ENCODE measurements around the gene LRIG1. TPM values are rescaled to one million over a fixed set of nuclear protein-coding genes. Genes with fewer than 3 reads are reported as not detected.

The LRIG1 gene
- total RNA-seq, 1 donor from 2014 or later = 169 TPM

- H3K9me3 ChIP-seq (ENCODE audit: low read depth) = no peaks in the 10 kb centered on the region
- Mint-ChIP-seq H3K27me3 (ENCODE audit: insufficient read depth, low read depth) (no peaks in the 10 kb centered on the region), H3K4me3 (no peak overlapping the region), H3K4me1 (peaks cover 26% of the 10 kb centered on the region), H3K36me3 (peaks cover 28% of the 10 kb centered on the region), H3K9me3 (no peaks in the 10 kb centered on the region), H3K27ac (no peak overlapping the region)
- TF ChIP-seq EZH2 (IDR thresholded peaks at IDR 0.05) = no peak
- TF ChIP-seq EZH2phosphoT487 (IDR thresholded peaks at IDR 0.05) = no peak
- TF ChIP-seq, protein P1, sequence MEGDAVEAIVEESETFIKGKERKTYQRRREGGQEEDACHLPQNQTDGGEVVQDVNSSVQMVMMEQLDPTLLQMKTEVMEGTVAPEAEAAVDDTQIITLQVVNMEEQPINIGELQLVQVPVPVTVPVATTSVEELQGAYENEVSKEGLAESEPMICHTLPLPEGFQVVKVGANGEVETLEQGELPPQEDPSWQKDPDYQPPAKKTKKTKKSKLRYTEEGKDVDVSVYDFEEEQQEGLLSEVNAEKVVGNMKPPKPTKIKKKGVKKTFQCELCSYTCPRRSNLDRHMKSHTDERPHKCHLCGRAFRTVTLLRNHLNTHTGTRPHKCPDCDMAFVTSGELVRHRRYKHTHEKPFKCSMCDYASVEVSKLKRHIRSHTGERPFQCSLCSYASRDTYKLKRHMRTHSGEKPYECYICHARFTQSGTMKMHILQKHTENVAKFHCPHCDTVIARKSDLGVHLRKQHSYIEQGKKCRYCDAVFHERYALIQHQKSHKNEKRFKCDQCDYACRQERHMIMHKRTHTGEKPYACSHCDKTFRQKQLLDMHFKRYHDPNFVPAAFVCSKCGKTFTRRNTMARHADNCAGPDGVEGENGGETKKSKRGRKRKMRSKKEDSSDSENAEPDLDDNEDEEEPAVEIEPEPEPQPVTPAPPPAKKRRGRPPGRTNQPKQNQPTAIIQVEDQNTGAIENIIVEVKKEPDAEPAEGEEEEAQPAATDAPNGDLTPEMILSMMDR (IDR thresholded peaks at IDR 0.05) = no peak
- H3K27me3 ChIP-seq = no peaks in the 10 kb centered on the region
- peak overlapping the region; percentile 69 for H3K27ac ChIP-seq
- H3K4me2 ChIP-seq = no peak overlapping the region
- H3K36me3 ChIP-seq = peaks cover 5% of the 10 kb centered on the region
- no peak overlapping the region for H2AFZ ChIP-seq (replicated peaks)
- peaks cover 27% of the 10 kb centered on the region for H3F3A ChIP-seq (ENCODE audit: low read depth)
- H3K79me2 ChIP-seq (ENCODE audit: low read depth) = peaks cover 97% of the 10 kb centered on the region
- peaks cover 19% of the 10 kb centered on the region for H3K4me1 ChIP-seq
- peaks cover 98% of the 10 kb centered on the region for H4K20me1 ChIP-seq (ENCODE audit: low read depth)
- no peak overlapping the region for H3K9ac ChIP-seq
- DNase-seq (ENCODE audit: low spot score) = no peak
- no peak overlapping the region for H3K4me3 ChIP-seq
These were observed 90.8 kb downstream of the LRIG1 start for GRCh38 chr3:66409771-66410754.

DNA sequence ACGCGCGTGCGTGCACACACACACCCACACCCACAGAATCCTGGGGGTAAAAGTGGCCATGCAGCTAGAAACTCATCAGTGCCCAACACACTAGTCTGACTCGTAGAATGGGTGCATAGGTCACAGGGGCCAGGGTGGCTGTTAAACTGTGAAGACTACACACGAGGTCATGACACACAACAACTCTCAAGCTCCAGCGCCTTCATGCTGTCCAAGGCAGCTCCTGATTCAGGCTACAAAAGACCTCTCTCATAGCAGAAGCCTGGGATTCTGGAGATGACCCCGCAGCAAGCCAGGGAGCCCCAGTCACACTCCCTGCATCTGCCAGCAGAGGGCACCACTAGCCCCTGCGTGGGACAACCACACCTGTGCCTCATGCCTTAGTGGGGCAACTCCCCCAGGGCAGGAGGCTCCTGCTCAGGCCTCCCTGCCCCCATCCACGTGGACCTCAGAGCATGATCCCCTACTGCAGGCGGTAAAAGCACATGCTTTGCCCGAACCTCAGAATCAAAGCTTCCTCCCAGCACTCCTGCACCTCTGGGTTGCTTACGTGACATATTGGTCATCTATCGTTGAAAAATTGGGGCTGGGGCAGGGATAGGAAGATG lies 93.1 kb downstream of the LRIG1 start:
- Histone ChIP-seq H3K4me3 (no peak overlapping the region), H3K27ac (no peak overlapping the region), H3K9me3 (ENCODE audit: low read depth) (no peaks in the 10 kb centered on the region), H3K27me3 (no peaks in the 10 kb centered on the region), H4K20me1 (ENCODE audit: low read depth) (peaks cover 98% of the 10 kb centered on the region), H3K4me2 (no peak overlapping the region), H3K79me2 (ENCODE audit: low read depth) (peaks cover 97% of the 10 kb centered on the region), H3F3A (ENCODE audit: low read depth) (peaks cover 38% of the 10 kb centered on the region), H3K4me1 (peaks cover 31% of the 10 kb centered on the region), H3K36me3 (peaks cover 5% of the 10 kb centered on the region), H3K9ac (no peak overlapping the region), H2AFZ (replicated peaks) (no peak overlapping the region)
- Mint-ChIP-seq H3K27me3 (ENCODE audit: insufficient read depth, low read depth) (no peaks in the 10 kb centered on the region), H3K27ac (no peak overlapping the region), H3K9me3 (no peaks in the 10 kb centered on the region), H3K4me3 (no peak overlapping the region), H3K36me3 (peaks cover 33% of the 10 kb centered on the region), H3K4me1 (peaks cover 37% of the 10 kb centered on the region)
- TF ChIP-seq, protein P1 (IDR thresholded peaks at IDR 0.05) = peak; percentile 87
- TF ChIP-seq EZH2phosphoT487 (IDR thresholded peaks at IDR 0.05) (no peak), EZH2 (IDR thresholded peaks at IDR 0.05) (no peak)
- DNase-seq (ENCODE audit: low spot score) = peak; percentile 67

GRCh38 chr3:66406831-66407610 lies 93.8 kb downstream of the LRIG1 start:
- Mint-ChIP-seq H3K9me3 (no peaks in the 10 kb centered on the region), H3K4me1 (peaks cover 44% of the 10 kb centered on the region), H3K36me3 (peaks cover 28% of the 10 kb centered on the region), H3K27me3 (ENCODE audit: insufficient read depth, low read depth) (peaks cover 1% of the 10 kb centered on the region), H3K4me3 (no peak overlapping the region), H3K27ac (no peak overlapping the region)
- Histone ChIP-seq H3K4me1 (peaks cover 38% of the 10 kb centered on the region), H3K27ac (no peak overlapping the region), H3K9me3 (ENCODE audit: low read depth) (no peaks in the 10 kb centered on the region), H3K4me3 (no peak overlapping the region), H3K4me2 (no peak overlapping the region), H3F3A (ENCODE audit: low read depth) (peaks cover 39% of the 10 kb centered on the region), H3K9ac (no peak overlapping the region), H2AFZ (replicated peaks) (no peak overlapping the region), H3K79me2 (ENCODE audit: low read depth) (peaks cover 97% of the 10 kb centered on the region), H3K27me3 (no peaks in the 10 kb centered on the region), H4K20me1 (ENCODE audit: low read depth) (peaks cover 98% of the 10 kb centered on the region), H3K36me3 (peaks cover 5% of the 10 kb centered on the region)
- TF ChIP-seq, protein P1 (IDR thresholded peaks at IDR 0.05) = no peak
- TF ChIP-seq EZH2phosphoT487 (IDR thresholded peaks at IDR 0.05) (no peak), EZH2 (IDR thresholded peaks at IDR 0.05) (no peak)
- no peak for DNase-seq (ENCODE audit: low spot score)

All from neural progenitor cell (in vitro differentiated cells).